Measurements from ENCODE around the gene KCNQ1.

The KCNQ1 gene

DNA sequence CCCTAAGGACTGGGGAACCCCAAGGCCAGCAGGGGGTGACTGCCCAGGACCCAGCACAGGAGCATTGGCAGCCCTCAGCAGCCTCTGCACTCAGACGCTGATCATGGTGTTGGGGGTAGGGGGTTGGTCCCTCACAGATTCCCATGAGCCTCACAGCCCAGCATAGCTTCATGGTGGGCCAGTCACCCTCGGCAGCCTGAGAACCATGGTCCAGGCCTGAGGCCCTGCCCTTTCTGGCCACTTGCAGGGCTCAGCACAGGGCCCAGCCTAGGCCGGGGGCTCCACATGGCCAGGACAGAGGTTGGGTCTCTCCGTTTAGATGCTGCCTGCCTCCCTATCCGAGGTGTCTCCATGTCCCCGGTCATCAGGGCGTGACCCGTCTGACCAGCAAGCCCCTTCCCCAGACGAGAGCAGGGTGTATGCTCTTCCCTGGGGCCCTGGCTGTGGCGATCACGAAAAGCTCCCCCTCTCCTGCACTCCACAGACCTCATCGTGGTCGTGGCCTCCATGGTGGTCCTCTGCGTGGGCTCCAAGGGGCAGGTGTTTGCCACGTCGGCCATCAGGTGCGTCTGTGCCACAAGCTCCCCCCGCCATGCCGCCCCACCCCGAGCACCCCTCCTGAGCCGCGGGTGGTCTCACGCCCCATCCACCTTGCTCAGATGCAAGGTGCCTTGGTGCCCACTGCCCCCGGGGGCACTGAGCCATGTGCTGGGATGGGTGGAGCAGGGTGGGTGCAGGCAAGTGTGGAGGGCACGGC, 126.2 kb downstream of the KCNQ1 start:
- Histone ChIP-seq H3K27ac (ENCODE audit: low read length) (no peak overlapping the region), H3K4me1 (ENCODE audit: control insufficient read depth in 1 of 2, insufficient read depth in 2 of 2, low read length in 2 of 2) (no peaks in the 10 kb centered on the region), H3K9me3 (ENCODE audit: control insufficient read depth in 1 of 2, low read length in 2 of 2) (no peaks in the 10 kb centered on the region), H3K36me3 (ENCODE audit: control insufficient read depth in 1 of 2, insufficient read depth in 2 of 2, low read length in 2 of 2) (no peaks in the 10 kb centered on the region), H3K4me3 (ENCODE audit: low read depth in 1 of 2, low read length in 2 of 2) (no peak overlapping the region), H3K27me3 (ENCODE audit: low read depth, low read length) (no peaks in the 10 kb centered on the region)

GRCh38 chr11:2571598-2572281, 126.9 kb downstream of the KCNQ1 start:
- Histone ChIP-seq H3K9me3 (ENCODE audit: control insufficient read depth in 1 of 2, low read length in 2 of 2) (no peaks in the 10 kb centered on the region), H3K4me3 (ENCODE audit: low read depth in 1 of 2, low read length in 2 of 2) (no peak overlapping the region), H3K4me1 (ENCODE audit: control insufficient read depth in 1 of 2, insufficient read depth in 2 of 2, low read length in 2 of 2) (no peaks in the 10 kb centered on the region), H3K27ac (ENCODE audit: low read length) (no peak overlapping the region), H3K36me3 (ENCODE audit: control insufficient read depth in 1 of 2, insufficient read depth in 2 of 2, low read length in 2 of 2) (no peaks in the 10 kb centered on the region), H3K27me3 (ENCODE audit: low read depth, low read length) (no peaks in the 10 kb centered on the region)

GRCh38 chr11:2572491-2573239, 127.9 kb downstream of the KCNQ1 start:
- Histone ChIP-seq H3K27ac (ENCODE audit: low read length) (no peak overlapping the region), H3K4me1 (ENCODE audit: control insufficient read depth in 1 of 2, insufficient read depth in 2 of 2, low read length in 2 of 2) (no peaks in the 10 kb centered on the region), H3K36me3 (ENCODE audit: control insufficient read depth in 1 of 2, insufficient read depth in 2 of 2, low read length in 2 of 2) (no peaks in the 10 kb centered on the region), H3K4me3 (ENCODE audit: low read depth in 1 of 2, low read length in 2 of 2) (no peak overlapping the region), H3K27me3 (ENCODE audit: low read depth, low read length) (no peaks in the 10 kb centered on the region), H3K9me3 (ENCODE audit: control insufficient read depth in 1 of 2, low read length in 2 of 2) (no peaks in the 10 kb centered on the region)

DNA sequence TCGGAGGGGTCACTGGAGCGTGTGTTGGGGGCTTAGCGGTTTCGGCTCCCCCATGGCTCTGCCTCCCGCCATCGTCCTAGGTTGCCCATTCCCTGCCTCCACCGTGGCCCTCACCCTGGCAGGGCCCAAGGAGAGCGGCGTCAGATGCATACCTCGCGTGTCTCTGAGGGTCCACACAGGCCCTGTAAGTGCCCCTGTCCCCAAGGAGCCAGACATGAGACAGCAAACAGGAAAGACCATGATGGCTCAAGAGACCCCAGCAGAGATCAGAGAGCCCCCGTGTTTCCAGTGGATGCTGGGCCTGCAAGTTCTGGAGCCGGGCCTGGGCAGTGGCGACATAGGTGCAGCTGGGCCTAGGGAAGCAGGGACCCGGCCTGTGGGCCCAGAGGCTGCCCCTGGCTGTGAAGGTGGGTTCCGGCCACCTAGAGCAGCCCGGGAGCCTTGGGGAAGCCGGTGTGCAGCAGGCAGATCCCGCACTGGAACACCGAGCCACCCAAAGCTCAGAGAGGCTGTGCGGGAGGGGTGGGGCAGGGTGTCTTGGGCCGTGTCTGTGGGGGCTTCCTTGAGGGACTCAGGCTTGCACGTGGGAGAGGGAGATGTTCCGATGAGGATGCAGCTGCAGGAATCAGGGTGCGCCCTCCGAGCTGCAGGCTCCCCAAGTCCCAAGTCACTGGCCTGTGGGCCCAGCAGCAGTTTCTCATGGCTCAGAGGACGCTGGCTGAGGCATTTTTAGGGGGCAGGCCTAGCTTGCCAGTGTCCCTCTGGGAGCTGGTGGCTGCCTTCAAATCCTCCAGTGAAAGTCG, 128.6 kb downstream of the KCNQ1 start:
- no peaks in the 10 kb centered on the region for H3K9me3 ChIP-seq (ENCODE audit: control insufficient read depth in 1 of 2, low read length in 2 of 2)
- no peak overlapping the region for H3K27ac ChIP-seq (ENCODE audit: low read length)
- no peaks in the 10 kb centered on the region for H3K36me3 ChIP-seq (ENCODE audit: control insufficient read depth in 1 of 2, insufficient read depth in 2 of 2, low read length in 2 of 2)
- no peaks in the 10 kb centered on the region for H3K4me1 ChIP-seq (ENCODE audit: control insufficient read depth in 1 of 2, insufficient read depth in 2 of 2, low read length in 2 of 2)
- H3K27me3 ChIP-seq (ENCODE audit: low read depth, low read length), result no peaks in the 10 kb centered on the region
- H3K4me3 ChIP-seq (ENCODE audit: low read depth in 1 of 2, low read length in 2 of 2), result no peak overlapping the region

DNA sequence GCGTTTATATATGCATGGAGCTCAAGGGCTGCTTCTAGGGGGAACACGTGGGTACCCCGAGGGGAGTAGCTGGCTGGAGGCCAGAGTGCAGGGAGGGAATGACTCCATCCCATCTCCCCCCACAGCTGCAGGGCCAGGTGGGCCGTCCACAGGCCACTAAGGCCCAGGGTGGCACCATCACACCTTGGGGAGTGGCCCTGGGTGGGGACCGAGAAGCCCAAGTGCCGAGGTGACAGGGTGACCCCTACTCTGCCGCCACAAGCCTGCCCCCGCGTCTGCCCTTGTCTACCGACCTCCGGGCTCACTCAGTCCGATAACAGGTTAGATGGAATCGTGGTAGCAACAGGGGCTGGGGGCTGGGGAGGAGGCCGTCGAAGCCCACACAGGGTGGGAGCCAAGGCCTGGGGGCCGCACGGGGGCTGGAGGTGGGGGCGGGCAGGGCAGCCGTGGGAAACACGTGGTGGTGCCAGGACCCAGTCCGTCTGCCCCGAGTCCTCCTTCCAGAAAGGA, 129.3 kb downstream of the KCNQ1 start:
- no peaks in the 10 kb centered on the region for H3K27me3 ChIP-seq (ENCODE audit: low read depth, low read length)
- H3K36me3 ChIP-seq (ENCODE audit: control insufficient read depth in 1 of 2, insufficient read depth in 2 of 2, low read length in 2 of 2), result no peaks in the 10 kb centered on the region
- H3K4me3 ChIP-seq (ENCODE audit: low read depth in 1 of 2, low read length in 2 of 2), result no peak overlapping the region
- H3K9me3 ChIP-seq (ENCODE audit: control insufficient read depth in 1 of 2, low read length in 2 of 2), result no peaks in the 10 kb centered on the region
- H3K27ac ChIP-seq (ENCODE audit: low read length), result no peak overlapping the region
- no peaks in the 10 kb centered on the region for H3K4me1 ChIP-seq (ENCODE audit: control insufficient read depth in 1 of 2, insufficient read depth in 2 of 2, low read length in 2 of 2)

DNA sequence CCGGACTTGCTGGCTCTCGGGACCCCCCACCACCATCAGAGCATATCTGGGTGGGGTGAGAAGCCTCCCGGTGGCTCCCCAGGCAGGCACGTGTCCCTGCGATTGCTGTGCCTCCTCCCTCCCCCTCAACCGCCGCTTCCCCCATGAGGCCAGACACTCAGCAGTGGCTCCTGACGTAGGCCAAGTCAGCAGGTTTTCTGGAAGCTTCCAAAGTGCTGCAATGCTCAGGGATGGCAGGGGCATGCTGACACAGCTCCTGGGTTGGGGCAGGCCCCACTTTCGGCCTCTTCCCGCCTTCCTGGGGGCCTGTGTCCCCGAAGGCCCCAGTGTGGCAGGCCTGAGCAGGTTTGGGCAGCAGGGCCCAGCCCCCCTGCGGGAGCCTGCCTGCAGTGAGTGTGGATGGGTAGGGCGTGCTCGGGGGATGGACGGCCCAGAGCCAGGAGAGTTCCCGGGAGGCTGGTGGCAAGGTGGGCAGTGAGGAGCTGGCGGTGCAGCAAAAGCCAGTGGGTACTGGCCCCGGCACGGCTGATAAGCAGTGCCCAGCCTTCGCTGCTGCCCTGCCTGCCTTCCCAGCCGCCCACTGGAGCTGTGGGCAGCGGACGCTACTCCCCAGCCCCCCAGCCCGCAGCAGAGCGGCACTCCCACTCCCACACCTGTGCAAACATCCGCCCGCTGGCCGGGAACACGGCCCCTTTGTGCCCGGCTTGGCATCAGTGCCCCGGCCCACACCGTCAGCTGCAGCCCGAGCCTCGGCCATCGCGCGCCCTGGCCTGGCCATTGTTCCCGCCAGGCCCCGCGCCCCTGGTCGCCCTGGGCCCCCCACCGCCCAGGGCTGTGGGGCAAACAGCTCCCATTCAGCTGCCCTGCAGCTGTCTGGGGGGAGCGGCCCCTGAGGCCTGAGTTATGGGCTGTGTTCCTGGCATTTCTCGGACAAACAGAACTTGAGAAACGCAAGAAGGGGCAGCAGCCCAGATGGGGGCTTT, 130.0 kb downstream of the KCNQ1 start:
- H3K9me3 ChIP-seq (ENCODE audit: control insufficient read depth in 1 of 2, low read length in 2 of 2), result no peaks in the 10 kb centered on the region
- no peaks in the 10 kb centered on the region for H3K36me3 ChIP-seq (ENCODE audit: control insufficient read depth in 1 of 2, insufficient read depth in 2 of 2, low read length in 2 of 2)
- no peak overlapping the region for H3K27ac ChIP-seq (ENCODE audit: low read length)
- H3K4me3 ChIP-seq (ENCODE audit: low read depth in 1 of 2, low read length in 2 of 2), result no peak overlapping the region
- no peaks in the 10 kb centered on the region for H3K4me1 ChIP-seq (ENCODE audit: control insufficient read depth in 1 of 2, insufficient read depth in 2 of 2, low read length in 2 of 2)
- H3K27me3 ChIP-seq (ENCODE audit: low read depth, low read length), result no peaks in the 10 kb centered on the region

GRCh38 chr11:2575591-2576051, 130.8 kb downstream of the KCNQ1 start:
- H3K9me3 ChIP-seq (ENCODE audit: control insufficient read depth in 1 of 2, low read length in 2 of 2), result no peaks in the 10 kb centered on the region
- no peaks in the 10 kb centered on the region for H3K36me3 ChIP-seq (ENCODE audit: control insufficient read depth in 1 of 2, insufficient read depth in 2 of 2, low read length in 2 of 2)
- no peak overlapping the region for H3K4me3 ChIP-seq (ENCODE audit: low read depth in 1 of 2, low read length in 2 of 2)
- no peaks in the 10 kb centered on the region for H3K4me1 ChIP-seq (ENCODE audit: control insufficient read depth in 1 of 2, insufficient read depth in 2 of 2, low read length in 2 of 2)
- H3K27ac ChIP-seq (ENCODE audit: low read length), result no peak overlapping the region
- no peaks in the 10 kb centered on the region for H3K27me3 ChIP-seq (ENCODE audit: low read depth, low read length)

DNA sequence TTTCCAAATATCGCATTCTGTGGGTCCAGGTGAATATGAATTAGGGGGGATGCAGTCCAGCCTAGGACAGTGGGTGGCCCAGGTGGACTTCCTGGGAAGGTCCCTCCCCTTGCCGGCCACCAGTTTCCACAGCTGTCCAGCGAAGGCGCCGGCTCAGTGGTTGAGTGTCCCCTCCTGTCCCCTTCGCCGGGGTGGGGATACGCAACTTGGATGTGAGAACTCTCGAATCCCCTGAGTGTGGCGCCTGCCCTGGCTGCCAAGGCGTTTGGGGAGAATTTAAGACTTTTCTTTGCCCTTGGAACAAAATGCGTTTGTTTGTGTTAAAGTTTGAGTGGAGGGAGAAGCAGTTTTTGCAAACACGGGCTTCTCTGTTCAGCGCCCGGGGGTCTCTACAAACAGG, 131.3 kb downstream of the KCNQ1 start:
- no peaks in the 10 kb centered on the region for H3K4me1 ChIP-seq (ENCODE audit: control insufficient read depth in 1 of 2, insufficient read depth in 2 of 2, low read length in 2 of 2)
- no peak overlapping the region for H3K27ac ChIP-seq (ENCODE audit: low read length)
- H3K27me3 ChIP-seq (ENCODE audit: low read depth, low read length), result no peaks in the 10 kb centered on the region

GRCh38 chr11:2576549-2576948, 131.7 kb downstream of the KCNQ1 start:
- Histone ChIP-seq H3K36me3 (ENCODE audit: control insufficient read depth in 1 of 2, insufficient read depth in 2 of 2, low read length in 2 of 2) (no peaks in the 10 kb centered on the region), H3K9me3 (ENCODE audit: control insufficient read depth in 1 of 2, low read length in 2 of 2) (no peaks in the 10 kb centered on the region), H3K27ac (ENCODE audit: low read length) (no peak overlapping the region), H3K4me3 (ENCODE audit: low read depth in 1 of 2, low read length in 2 of 2) (no peak overlapping the region), H3K27me3 (ENCODE audit: low read depth, low read length) (no peaks in the 10 kb centered on the region), H3K4me1 (ENCODE audit: control insufficient read depth in 1 of 2, insufficient read depth in 2 of 2, low read length in 2 of 2) (no peaks in the 10 kb centered on the region)

More for the DNA sequence above, 131.3 kb downstream of the KCNQ1 start:
- H3K9me3 ChIP-seq (ENCODE audit: control insufficient read depth in 1 of 2, low read length in 2 of 2), result no peaks in the 10 kb centered on the region
- H3K36me3 ChIP-seq (ENCODE audit: control insufficient read depth in 1 of 2, insufficient read depth in 2 of 2, low read length in 2 of 2), result no peaks in the 10 kb centered on the region
- H3K4me3 ChIP-seq (ENCODE audit: low read depth in 1 of 2, low read length in 2 of 2), result no peak overlapping the region

Measured in muscle layer of duodenum (tissue), 2 donors.